Keratinocyte (primary cell): ENCODE measurements around the gene MAGEA9. TPM values are rescaled to one million over a fixed set of nuclear protein-coding genes. Genes with fewer than 3 reads are reported as not detected.

Experiments used
- DNase-seq: peaks from one replicate; pipeline ENCODE4 v3.0.0-alpha.2; 2011; ENCODE audit warnings: low read depth, missing footprints, low spot score
- FAIRE-seq: peaks from 2 replicates; lab custom pipeline; 2011; peaks lifted over from hg19 to GRCh38; lab: Jason Lieb, UNC
- H2AFZ ChIP-seq: 2 replicates; pipeline ENCODE4 v1.6.0; 2012; ENCODE audit warnings: low read length, control low read depth, inconsistent platforms; ENCODE audit not compliant: control insufficient read depth
- H3K27ac ChIP-seq: 2 replicates; pipeline ENCODE4 v1.5.1; 2011; ENCODE audit warnings: low read length; ENCODE audit not compliant: control insufficient read depth, insufficient read depth
- H3K27me3 ChIP-seq: 3 replicates; pipeline ENCODE4 v1.6.0; 2011; ENCODE audit warnings: low read length; ENCODE audit not compliant: control insufficient read depth, insufficient read depth; ENCODE audit errors: extremely low read depth
- H3K36me3 ChIP-seq, 2 experiments: 2 replicates in 1 of 2; 3 replicates in 1 of 2; pipeline ENCODE4 v1.5.1; 2011; ENCODE audit warnings: low read length in 2 of 2, mild to moderate bottlenecking in 1 of 2; ENCODE audit not compliant: control insufficient read depth in 2 of 2, insufficient read depth in 2 of 2; ENCODE audit errors: extremely low read depth in 1 of 2
- H3K4me1 ChIP-seq: 3 replicates; pipeline ENCODE4 v1.5.1; 2011; ENCODE audit warnings: low read length; ENCODE audit not compliant: control insufficient read depth, insufficient read depth; ENCODE audit errors: extremely low read depth
- H3K4me2 ChIP-seq: 3 replicates; pipeline ENCODE4 v1.6.0; 2011; ENCODE audit warnings: low read depth, low read length; ENCODE audit not compliant: control insufficient read depth, insufficient read depth; ENCODE audit errors: extremely low read depth
- H3K4me3 ChIP-seq, 3 experiments: fragments of 200-600 bp in 1 of 3; sonication (generic) in 1 of 3; 2 replicates in 2 of 3; 3 replicates in 1 of 3; pipeline ENCODE4 v1.5.1; 2011 to 2016; ENCODE audit warnings: low read length in 3 of 3, mild to moderate bottlenecking in 3 of 3, control low read depth in 2 of 3, inconsistent platforms in 1 of 3, low read depth in 1 of 3, mixed read lengths in 1 of 3, mixed run types in 1 of 3, moderate library complexity in 1 of 3; ENCODE audit not compliant: control insufficient read depth in 2 of 3, insufficient read depth in 2 of 3; ENCODE audit errors: extremely low read depth in 1 of 3
- H3K79me2 ChIP-seq: 2 replicates; pipeline ENCODE4 v1.6.0; 2012; ENCODE audit warnings: low read length; ENCODE audit not compliant: control insufficient read depth, insufficient read depth
- H3K9ac ChIP-seq: 3 replicates; pipeline ENCODE4 v1.6.0; 2011; ENCODE audit warnings: low read length; ENCODE audit not compliant: control insufficient read depth, insufficient read depth; ENCODE audit errors: extremely low read depth
- H3K9me1 ChIP-seq: 3 replicates; pipeline ENCODE4 v1.6.0; 2011; ENCODE audit warnings: low read length; ENCODE audit not compliant: control insufficient read depth, insufficient read depth; ENCODE audit errors: extremely low read depth
- H3K9me3 ChIP-seq: 2 replicates; pipeline ENCODE4 v1.5.1; 2012; ENCODE audit warnings: low read depth, low read length; ENCODE audit not compliant: control insufficient read depth
- H4K20me1 ChIP-seq: 3 replicates; pipeline ENCODE4 v1.6.0; 2011; ENCODE audit warnings: low read length; ENCODE audit not compliant: control insufficient read depth, insufficient read depth; ENCODE audit errors: extremely low read depth
- EZH2 ChIP-seq: IDR thresholded peaks from one replicate; pipeline ENCODE4 v1.6.1; 2012; ENCODE audit warnings: inconsistent platforms, mild to moderate bottlenecking, low read length, moderate library complexity
- dilution Hi-C: fragments of 300-500 bp; cut with MboI; formaldehyde crosslinking; loops from one replicate; pipeline ENCODE4 v1.7.0; 2020; ENCODE audit warnings: low sequenced_read_pairs; ENCODE audit not compliant: extremely low pct_ligation_motif_present
- polyA plus RNA-seq, 5 experiments: library from polyadenylated mRNA; depleted of rRNA in 3 of 5; stranded (reverse) in 3 of 5; stranded (forward) in 1 of 5; unstranded in 1 of 5; fragments of >200 nt; gene quantifications; 1 replicate in 1 of 5; 2 replicates in 3 of 5; 3 replicates in 1 of 5; pipeline versions ENCODE4 v1.2.1 to v1.2.3, GENCODE V29; 2011 to 2012; ENCODE audit warnings: missing spikeins in 2 of 5, low read depth in 1 of 5, low replicate concordance in 1 of 5
- TF ChIP-seq, protein P1 (sequence below), 3 experiments: IDR thresholded peaks in 1 of 3; conservative IDR thresholded peaks in 1 of 3; optimal IDR thresholded peaks in 1 of 3; 2 replicates in 2 of 3; 3 replicates in 1 of 3; pipeline versions ENCODE3 to v1.5.1; 2011; ENCODE audit warnings: low read length in 3 of 3, mild to moderate bottlenecking in 3 of 3, moderate library complexity in 2 of 3, control low read depth in 1 of 3, inconsistent platforms in 1 of 3; ENCODE audit not compliant: insufficient read depth in 2 of 3; ENCODE audit errors: extremely low read depth in 1 of 3

The MAGEA9 gene
- polyA plus RNA-seq, 1 donor (not counting 4 experiments of a cell fraction or from before 2014, with no cell fraction given), result not detected

- H3K36me3 ChIP-seq, result no peaks in the 10 kb centered on the region
- H3K4me2 ChIP-seq, result no peak overlapping the region
- no peak overlapping the region for H3K9ac ChIP-seq
- no peak overlapping the region for H3K4me3 ChIP-seq
- H3K27me3 ChIP-seq, result no peaks in the 10 kb centered on the region
- no peaks in the 10 kb centered on the region for H3K4me1 ChIP-seq
- no peak for FAIRE-seq
- H2AFZ ChIP-seq, result no peak overlapping the region
- no peaks in the 10 kb centered on the region for H3K9me3 ChIP-seq
- no peaks in the 10 kb centered on the region for H4K20me1 ChIP-seq
- no peaks in the 10 kb centered on the region for H3K79me2 ChIP-seq
- no peak overlapping the region for H3K27ac ChIP-seq
- dilution Hi-C loops, result no loop called here
- TF ChIP-seq, protein P1, sequence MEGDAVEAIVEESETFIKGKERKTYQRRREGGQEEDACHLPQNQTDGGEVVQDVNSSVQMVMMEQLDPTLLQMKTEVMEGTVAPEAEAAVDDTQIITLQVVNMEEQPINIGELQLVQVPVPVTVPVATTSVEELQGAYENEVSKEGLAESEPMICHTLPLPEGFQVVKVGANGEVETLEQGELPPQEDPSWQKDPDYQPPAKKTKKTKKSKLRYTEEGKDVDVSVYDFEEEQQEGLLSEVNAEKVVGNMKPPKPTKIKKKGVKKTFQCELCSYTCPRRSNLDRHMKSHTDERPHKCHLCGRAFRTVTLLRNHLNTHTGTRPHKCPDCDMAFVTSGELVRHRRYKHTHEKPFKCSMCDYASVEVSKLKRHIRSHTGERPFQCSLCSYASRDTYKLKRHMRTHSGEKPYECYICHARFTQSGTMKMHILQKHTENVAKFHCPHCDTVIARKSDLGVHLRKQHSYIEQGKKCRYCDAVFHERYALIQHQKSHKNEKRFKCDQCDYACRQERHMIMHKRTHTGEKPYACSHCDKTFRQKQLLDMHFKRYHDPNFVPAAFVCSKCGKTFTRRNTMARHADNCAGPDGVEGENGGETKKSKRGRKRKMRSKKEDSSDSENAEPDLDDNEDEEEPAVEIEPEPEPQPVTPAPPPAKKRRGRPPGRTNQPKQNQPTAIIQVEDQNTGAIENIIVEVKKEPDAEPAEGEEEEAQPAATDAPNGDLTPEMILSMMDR (optimal IDR thresholded peaks at IDR 0.05 in 1 of 3, IDR thresholded peaks at IDR 0.05 in 1 of 3, conservative IDR thresholded peaks at IDR 0.05 in 1 of 3; ENCODE audit: extremely low read depth in 1 of 3, insufficient read depth in 2 of 3, low read length in 3 of 3), result no peak
- no peaks in the 10 kb centered on the region for H3K9me1 ChIP-seq
- no peak for DNase-seq
Observed at GRCh38 chrX:149804102-149804501, 22.4 kb downstream of the MAGEA9 start.

GRCh38 chrX:149807747-149808458 lies 26.2 kb downstream of the MAGEA9 start:
- TF ChIP-seq, protein P1 (optimal IDR thresholded peaks at IDR 0.05 in 1 of 3, IDR thresholded peaks at IDR 0.05 in 1 of 3, conservative IDR thresholded peaks at IDR 0.05 in 1 of 3; ENCODE audit: extremely low read depth in 1 of 3, insufficient read depth in 2 of 3, low read length in 3 of 3), result no peak
- no peak for TF ChIP-seq EZH2
- Histone ChIP-seq H3K4me1 (no peaks in the 10 kb centered on the region), H3K9ac (no peak overlapping the region), H4K20me1 (no peaks in the 10 kb centered on the region), H3K9me1 (no peaks in the 10 kb centered on the region), H3K36me3 (no peaks in the 10 kb centered on the region), H3K79me2 (no peaks in the 10 kb centered on the region), H3K27me3 (no peaks in the 10 kb centered on the region), H3K4me2 (no peak overlapping the region), H2AFZ (no peak overlapping the region), H3K4me3 (no peak overlapping the region), H3K9me3 (no peaks in the 10 kb centered on the region), H3K27ac (no peak overlapping the region)
- FAIRE-seq (no peak), DNase-seq (no peak)
- dilution Hi-C loops, result no loop called here
